PC-9 (cell line): Measurements from ENCODE around the gene EML1.

ENCODE experiments used
- EZH2 ChIP-seq: fragments of 200-600 bp; sonication (generic); IDR thresholded peaks from 2 replicates; pipeline ENCODE4 v1.8.0; 2017; ENCODE audit warnings: antibody characterized with exemption, low read depth
- TF ChIP-seq, protein P1 (sequence below): fragments of 200-600 bp; sonication (generic); conservative IDR thresholded peaks from 2 replicates; pipeline ENCODE4 v1.6.1; 2017; ENCODE audit warnings: mixed run types, antibody characterized with exemption, mild to moderate bottlenecking, moderate library complexity

DNA sequence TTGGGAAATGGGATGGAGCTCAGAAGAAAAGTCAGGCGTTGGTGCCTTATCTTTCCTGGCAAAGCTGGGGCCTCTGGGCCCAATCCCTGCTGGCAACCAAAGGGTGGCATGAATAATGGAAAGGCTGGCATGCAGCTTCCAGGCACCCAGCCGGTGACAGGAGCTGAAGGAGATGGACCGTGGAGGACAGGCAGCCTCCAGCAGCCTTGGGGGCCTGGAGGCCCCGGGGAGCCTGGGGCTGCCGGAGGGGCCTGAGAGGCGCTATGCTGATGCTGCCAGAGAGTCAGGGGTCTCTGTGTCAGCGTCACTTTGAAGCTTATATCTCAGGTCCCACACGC, 38.2 kb upstream of the EML1 start:
- TF ChIP-seq, protein P1, sequence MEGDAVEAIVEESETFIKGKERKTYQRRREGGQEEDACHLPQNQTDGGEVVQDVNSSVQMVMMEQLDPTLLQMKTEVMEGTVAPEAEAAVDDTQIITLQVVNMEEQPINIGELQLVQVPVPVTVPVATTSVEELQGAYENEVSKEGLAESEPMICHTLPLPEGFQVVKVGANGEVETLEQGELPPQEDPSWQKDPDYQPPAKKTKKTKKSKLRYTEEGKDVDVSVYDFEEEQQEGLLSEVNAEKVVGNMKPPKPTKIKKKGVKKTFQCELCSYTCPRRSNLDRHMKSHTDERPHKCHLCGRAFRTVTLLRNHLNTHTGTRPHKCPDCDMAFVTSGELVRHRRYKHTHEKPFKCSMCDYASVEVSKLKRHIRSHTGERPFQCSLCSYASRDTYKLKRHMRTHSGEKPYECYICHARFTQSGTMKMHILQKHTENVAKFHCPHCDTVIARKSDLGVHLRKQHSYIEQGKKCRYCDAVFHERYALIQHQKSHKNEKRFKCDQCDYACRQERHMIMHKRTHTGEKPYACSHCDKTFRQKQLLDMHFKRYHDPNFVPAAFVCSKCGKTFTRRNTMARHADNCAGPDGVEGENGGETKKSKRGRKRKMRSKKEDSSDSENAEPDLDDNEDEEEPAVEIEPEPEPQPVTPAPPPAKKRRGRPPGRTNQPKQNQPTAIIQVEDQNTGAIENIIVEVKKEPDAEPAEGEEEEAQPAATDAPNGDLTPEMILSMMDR: no peak
- no peak for TF ChIP-seq EZH2
